ENCODE data around the gene PODXL2.

The PODXL2 gene

DNA sequence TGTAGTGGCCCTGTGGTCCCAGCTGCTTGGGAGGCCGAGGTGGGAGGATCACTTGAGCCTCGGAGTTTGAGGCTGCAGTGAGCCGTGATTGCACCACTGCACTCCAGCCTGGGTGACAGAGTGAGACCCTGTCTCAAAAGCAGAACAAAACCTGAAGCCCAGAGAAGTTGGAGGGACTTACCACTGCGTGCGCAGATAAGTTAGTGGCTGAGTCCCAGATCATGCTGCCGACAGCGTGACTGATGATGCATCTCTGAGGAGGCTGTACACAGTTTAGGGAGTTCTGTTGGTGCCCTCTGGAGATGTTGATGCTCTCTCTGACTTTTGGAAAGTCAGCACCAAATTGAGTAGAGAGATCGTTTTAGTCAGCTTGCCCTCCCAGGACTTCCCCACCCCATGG is 27.9 kb downstream of the PODXL2 start:
- DNase-seq, result no peak

DNA sequence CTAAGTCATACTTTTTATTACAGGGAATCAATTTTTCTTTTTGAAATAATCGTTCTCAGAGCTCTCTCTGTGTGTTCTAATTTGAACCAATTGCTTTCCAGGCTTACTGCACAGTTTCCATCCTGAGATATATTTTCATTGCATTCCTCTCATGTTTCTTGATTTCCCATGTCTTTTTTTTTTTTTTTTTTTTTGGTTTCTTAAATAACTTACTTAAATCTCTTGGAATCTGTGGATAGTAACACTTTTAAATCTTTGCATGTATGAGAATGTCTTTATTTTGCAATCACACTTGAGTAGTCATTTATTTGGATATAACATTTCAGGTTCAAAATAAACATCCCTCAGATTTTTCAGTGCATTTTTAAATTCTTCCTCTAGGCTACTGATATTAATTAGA is 29.2 kb downstream of the PODXL2 start:
- no peak for DNase-seq

GRCh38 chr3:127660621-127661251 is 31.8 kb downstream of the PODXL2 start:
- DNase-seq, result no peak

- no peak for DNase-seq
These were observed 32.6 kb downstream of the PODXL2 start for GRCh38 chr3:127661600-127661999.

DNA sequence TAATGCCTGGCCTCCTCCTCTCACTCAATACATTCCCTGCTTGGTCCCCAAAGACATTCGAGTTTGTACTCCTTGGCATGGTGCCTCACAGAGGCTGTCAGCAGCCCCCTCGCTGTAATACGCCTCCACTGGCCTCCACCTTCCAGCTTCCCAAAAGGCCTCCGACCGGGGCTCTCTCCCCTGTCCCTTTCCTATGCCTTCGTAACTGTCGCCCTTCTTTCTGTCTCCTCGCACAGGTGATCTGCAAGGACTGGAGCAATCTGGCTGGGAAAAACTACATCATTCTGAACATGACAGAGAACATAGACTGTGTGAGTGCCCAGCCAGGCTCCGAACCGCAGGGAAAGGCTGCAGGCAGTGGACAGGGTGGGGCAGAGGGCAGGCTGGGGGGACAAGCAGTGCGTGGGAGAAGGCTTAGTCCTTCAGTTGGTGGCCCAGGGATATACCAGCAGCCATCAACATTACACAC is 33.0 kb downstream of the PODXL2 start:
- no peak for DNase-seq

DNA sequence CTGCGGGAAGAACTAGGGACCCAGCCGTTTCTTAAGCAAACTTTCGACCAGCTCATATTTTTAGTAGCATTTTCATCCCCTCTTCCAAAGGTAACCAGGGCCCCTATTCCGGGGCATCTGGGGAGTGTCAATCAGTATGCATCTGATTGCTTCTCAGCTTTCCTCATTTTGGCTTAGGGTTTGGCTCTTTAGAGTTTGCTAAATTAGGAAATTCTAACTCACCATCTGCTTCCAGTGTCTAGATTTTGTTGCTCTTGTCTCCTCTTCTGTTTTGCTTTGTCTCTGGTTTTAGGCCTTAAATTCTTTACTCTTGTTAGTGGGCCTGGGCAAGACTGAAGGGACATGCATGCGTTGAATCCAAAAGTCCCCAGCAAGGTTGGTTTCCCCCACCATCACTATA is 34.2 kb downstream of the PODXL2 start:
- no peak for DNase-seq

GRCh38 chr3:127665165-127665564 is 36.2 kb downstream of the PODXL2 start:
- DNase-seq, result no peak

DNA sequence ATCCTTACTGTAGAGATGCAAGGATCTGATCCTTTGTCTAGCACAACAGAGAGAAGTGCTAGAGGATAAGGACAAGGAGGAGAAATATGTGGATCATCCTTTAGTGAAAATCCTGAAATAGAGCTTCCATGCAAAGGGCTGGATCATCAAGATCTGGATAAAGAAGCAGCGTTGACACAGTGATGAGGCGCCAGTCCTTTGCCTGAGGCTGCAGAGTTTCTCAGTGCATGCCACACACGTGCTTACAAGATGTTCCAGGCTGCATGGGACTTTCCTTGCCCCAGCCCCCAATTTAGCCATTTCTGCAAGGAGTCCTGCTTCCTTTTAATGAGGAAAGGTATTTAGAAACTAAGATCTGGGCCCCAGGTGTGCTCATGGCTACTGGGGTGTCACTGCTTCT is 36.6 kb downstream of the PODXL2 start:
- no peak for DNase-seq

GRCh38 chr3:127666676-127667075 is 37.7 kb downstream of the PODXL2 start:
- DNase-seq, result no peak

DNA sequence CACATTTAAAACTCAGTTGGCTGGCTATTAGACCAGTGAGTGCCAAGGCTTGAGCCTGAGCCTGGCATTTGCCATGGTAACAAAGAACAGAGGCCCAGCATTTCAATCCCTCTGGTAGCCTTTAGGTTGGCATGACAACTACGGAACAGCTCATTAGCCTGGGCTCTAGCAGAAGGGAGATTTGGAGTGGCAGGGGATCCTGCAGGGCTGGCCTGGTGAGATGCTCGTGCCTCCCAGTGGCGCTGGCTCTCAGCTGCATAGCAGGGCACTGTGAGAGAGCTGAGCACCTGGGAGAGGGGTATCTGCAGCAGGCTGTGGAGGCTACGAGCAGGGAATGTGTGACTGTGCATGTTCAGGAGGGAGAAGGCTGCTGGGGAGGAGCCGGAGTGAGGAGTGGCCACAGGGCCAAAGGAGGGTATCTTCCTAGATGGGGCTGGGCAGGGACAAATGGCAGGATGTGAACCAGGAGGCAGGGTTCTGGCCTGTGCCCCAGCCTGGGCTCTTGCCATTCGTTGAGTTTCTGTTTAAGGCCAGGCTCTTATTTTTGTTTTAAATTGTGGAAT is 38.2 kb downstream of the PODXL2 start:
- DNase-seq, result no peak

- DNase-seq, result no peak
These were observed 39.9 kb downstream of the PODXL2 start for GRCh38 chr3:127668906-127669305.

- no peak for DNase-seq
These were observed 40.7 kb downstream of the PODXL2 start for GRCh38 chr3:127669541-127670228.

GRCh38 chr3:127670229-127670559 is 41.2 kb downstream of the PODXL2 start:
- DNase-seq, result no peak

- DNase-seq, result no peak
These were observed 42.0 kb downstream of the PODXL2 start for GRCh38 chr3:127670761-127671522.

DNA sequence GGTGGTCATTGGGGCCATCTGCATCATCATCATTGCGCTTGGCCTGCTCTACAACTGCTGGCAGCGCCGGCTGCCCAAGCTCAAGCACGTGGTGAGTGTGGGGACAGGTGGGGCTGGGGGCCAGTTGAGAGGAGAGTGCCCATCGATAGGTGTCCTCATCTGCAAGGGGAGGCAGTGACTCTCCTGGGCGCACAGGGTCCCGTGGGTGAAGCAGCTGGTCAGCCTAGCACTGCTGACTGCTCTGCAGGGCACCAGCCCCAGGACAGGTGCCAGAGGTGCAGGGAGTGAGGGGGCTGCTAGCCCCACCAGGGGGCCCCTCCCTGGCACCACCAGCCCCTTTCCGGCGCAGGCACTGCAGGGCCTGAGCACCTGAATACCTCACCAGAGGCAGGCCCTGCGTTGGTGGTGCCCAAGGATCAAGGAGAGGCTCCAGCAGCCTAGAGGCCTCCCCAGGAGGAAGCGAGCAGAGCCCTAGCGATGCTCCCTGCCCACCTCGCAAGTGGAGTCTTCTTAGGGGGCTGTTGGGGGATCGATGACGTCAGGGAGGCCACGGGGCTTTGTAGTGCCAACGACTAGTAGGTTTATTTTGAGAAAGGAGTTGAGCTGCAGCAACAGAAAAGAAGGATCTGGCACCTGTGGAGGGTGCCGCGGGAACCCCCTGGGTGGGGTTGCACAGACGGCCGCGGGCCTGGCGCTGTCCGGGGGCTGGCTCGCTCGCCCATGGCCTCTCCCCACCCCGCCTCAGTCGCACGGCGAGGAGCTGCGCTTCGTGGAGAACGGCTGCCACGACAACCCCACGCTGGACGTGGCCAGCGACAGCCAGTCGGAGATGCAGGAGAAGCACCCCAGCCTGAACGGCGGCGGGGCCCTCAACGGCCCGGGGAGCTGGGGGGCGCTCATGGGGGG is 42.8 kb downstream of the PODXL2 start:
- peak; percentile 27 to 54 for DNase-seq

- peak; percentile 87 for DNase-seq
These were observed 43.6 kb downstream of the PODXL2 start, which contains the start of gene ABTB1 for GRCh38 chr3:127672429-127673190. ABTB1 (plus strand) TSS chr3:127672952; CDS start chr3:127673026, 74 bp downstream.

GRCh38 chr3:127673191-127674100 is 44.5 kb downstream of the PODXL2 start:
- peak; percentile 54 to 59 for DNase-seq

GRCh38 chr3:127674101-127674721 is 45.2 kb downstream of the PODXL2 start:
- no peak for DNase-seq

DNA sequence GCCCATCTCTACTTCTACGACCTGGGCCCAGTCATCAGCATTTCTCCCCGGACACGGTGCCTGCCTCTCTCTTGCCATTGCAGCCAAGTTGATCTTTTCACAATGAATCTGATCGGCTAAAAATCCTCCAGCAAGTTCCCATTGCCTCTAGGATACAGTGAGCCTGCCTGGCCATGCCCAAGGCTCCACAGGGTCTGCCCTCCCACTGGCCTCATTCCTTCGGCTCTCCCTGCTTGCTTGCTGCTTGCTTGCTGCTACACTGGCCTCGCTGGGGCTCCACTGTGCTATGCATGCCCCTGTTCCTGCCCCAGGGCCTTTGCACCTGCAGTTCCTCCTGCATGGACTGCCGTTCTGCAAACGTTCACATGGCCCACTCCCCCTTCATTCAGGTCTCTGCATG is 45.8 kb downstream of the PODXL2 start:
- no peak for DNase-seq
